ENCODE data around the gene HEATR5A.

Gene HEATR5A

DNA sequence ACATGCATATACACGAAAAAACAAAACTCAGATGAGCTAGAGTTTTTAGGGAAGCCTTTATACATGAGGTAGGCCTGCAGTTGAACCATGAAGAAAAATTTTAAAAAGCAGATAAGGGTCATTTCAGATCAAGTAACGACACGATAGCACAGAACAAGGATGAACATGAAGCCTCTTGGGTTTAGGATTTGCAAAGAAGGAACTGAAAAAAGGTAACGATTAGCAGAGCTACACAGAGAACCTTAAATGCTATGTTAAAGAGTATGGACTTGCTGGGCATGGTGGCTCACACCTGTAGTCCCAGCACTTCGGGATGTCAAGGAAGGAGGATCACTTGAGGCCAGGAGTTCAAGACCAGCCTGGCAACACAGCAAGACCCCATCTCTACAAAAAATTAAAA lies 116.7 kb downstream of the HEATR5A start:
- no peaks in the 10 kb centered on the region for H3K4me1 ChIP-seq (ENCODE audit: low read depth, poor library complexity, severe bottlenecking)

DNA sequence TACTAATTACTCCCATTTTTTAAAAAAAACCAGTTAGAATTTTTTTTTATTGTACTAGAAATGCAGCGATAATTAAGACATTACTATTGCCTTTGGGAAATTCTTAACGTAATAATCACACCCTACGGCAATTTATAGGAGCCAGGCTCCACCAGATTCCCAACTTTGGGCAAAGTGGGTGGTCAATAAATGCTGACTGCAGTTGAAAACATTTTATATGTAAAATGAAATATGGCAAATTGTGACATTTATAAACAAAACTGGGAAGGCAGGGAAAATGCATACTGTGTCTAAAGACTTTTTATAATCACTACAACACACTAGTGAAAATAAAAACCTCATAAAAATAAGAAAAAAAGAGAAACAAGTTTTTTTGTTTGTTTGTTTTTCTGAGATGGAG lies 119.5 kb downstream of the HEATR5A start:
- Histone ChIP-seq H3K4me2 (no peak overlapping the region), H2AFZ (ENCODE audit: low read depth) (no peak overlapping the region), H3K27ac (no peak overlapping the region), H3K79me2 (ENCODE audit: insufficient read depth, low read depth) (no peaks in the 10 kb centered on the region), H3K27me3 (ENCODE audit: insufficient read depth, low read depth) (no peaks in the 10 kb centered on the region), H3K9ac (no peak overlapping the region), H3K4me1 (ENCODE audit: low read depth, poor library complexity, severe bottlenecking) (peaks cover 6% of the 10 kb centered on the region), H3K4me3 (IDR thresholded peaks at IDR 0.05; ENCODE audit: insufficient read depth, low read depth, low read length) (no peak overlapping the region), H3K36me3 (ENCODE audit: insufficient read depth) (no peaks in the 10 kb centered on the region), H4K20me1 (ENCODE audit: insufficient read depth) (no peaks in the 10 kb centered on the region)
- TF ChIP-seq, protein P1, sequence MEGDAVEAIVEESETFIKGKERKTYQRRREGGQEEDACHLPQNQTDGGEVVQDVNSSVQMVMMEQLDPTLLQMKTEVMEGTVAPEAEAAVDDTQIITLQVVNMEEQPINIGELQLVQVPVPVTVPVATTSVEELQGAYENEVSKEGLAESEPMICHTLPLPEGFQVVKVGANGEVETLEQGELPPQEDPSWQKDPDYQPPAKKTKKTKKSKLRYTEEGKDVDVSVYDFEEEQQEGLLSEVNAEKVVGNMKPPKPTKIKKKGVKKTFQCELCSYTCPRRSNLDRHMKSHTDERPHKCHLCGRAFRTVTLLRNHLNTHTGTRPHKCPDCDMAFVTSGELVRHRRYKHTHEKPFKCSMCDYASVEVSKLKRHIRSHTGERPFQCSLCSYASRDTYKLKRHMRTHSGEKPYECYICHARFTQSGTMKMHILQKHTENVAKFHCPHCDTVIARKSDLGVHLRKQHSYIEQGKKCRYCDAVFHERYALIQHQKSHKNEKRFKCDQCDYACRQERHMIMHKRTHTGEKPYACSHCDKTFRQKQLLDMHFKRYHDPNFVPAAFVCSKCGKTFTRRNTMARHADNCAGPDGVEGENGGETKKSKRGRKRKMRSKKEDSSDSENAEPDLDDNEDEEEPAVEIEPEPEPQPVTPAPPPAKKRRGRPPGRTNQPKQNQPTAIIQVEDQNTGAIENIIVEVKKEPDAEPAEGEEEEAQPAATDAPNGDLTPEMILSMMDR (conservative IDR thresholded peaks at IDR 0.05; ENCODE audit: low read depth, low read length): no peak

More for the DNA sequence above, 116.7 kb downstream of the HEATR5A start:
- H3K36me3 ChIP-seq (ENCODE audit: insufficient read depth): no peaks in the 10 kb centered on the region
- H4K20me1 ChIP-seq (ENCODE audit: insufficient read depth): no peaks in the 10 kb centered on the region
- H3K27ac ChIP-seq: no peak overlapping the region
- H3K9ac ChIP-seq: no peak overlapping the region
- no peak overlapping the region for H3K4me2 ChIP-seq
- H2AFZ ChIP-seq (ENCODE audit: low read depth): no peak overlapping the region
- H3K4me3 ChIP-seq (IDR thresholded peaks at IDR 0.05; ENCODE audit: insufficient read depth, low read depth, low read length): no peak overlapping the region
- H3K27me3 ChIP-seq (ENCODE audit: insufficient read depth, low read depth): no peaks in the 10 kb centered on the region
- H3K79me2 ChIP-seq (ENCODE audit: insufficient read depth, low read depth): no peaks in the 10 kb centered on the region
- TF ChIP-seq, protein P1 (conservative IDR thresholded peaks at IDR 0.05; ENCODE audit: low read depth, low read length): no peak

DNA sequence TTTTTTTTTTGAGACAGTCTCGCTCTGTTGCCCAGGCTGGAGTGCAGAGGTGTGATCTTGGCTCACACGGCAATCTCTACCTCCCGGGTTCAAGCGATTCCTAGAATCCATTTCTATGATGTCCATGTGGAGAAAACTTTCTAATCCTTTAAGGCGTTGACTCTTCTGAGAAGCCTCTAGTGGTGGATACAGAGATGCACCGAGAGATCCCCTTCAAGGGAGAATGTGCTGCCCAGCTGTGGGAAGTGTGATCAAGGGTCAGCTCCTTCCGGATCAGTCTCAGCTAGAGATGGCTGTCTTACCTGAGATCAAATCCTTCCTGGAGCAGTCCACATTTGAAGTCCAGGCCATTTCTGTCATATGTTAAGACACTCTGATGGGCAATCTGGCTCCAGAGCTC lies 120.1 kb downstream of the HEATR5A start:
- H3K4me2 ChIP-seq: no peak overlapping the region
- no peaks in the 10 kb centered on the region for H4K20me1 ChIP-seq (ENCODE audit: insufficient read depth)
- no peaks in the 10 kb centered on the region for H3K79me2 ChIP-seq (ENCODE audit: insufficient read depth, low read depth)
- no peak overlapping the region for H2AFZ ChIP-seq (ENCODE audit: low read depth)
- no peak overlapping the region for H3K9ac ChIP-seq
- no peak overlapping the region for H3K27ac ChIP-seq
- TF ChIP-seq, protein P1 (conservative IDR thresholded peaks at IDR 0.05; ENCODE audit: low read depth, low read length): no peak
- no peaks in the 10 kb centered on the region for H3K36me3 ChIP-seq (ENCODE audit: insufficient read depth)
- H3K4me3 ChIP-seq (IDR thresholded peaks at IDR 0.05; ENCODE audit: insufficient read depth, low read depth, low read length): no peak overlapping the region
- H3K27me3 ChIP-seq (ENCODE audit: insufficient read depth, low read depth): no peaks in the 10 kb centered on the region
- H3K4me1 ChIP-seq (ENCODE audit: low read depth, poor library complexity, severe bottlenecking): peaks cover 6% of the 10 kb centered on the region

DNA sequence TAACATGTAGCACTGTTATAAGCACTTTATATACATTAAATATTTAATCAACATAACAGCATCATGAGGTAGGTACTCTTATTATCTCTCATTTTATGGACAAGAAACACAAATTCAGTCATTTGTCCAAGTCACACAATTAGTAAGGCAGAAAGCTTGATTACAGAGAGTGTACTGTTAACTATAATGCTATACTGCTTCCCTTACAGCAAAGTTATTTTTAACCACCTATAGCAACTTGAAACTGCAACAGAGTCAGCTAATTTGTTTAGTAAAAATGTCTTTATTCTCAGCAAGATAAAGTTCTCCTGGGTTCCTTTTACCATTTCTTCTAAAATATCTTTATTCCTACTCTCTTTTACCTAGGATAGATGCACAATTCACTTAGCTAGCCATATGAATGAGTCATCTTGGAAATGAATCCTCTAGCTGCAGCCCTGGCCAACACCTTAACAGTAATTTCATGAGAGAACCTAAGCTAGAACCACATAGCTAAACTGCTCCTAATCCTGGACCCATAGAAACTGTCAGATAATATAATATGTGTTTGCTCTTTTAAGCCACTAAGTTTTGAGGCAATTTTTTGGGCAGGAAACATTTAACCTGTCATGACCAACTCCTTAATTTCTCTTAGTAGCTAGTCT lies 122.5 kb downstream of the HEATR5A start:
- no peaks in the 10 kb centered on the region for H3K27me3 ChIP-seq (ENCODE audit: insufficient read depth, low read depth)
- no peak overlapping the region for H3K9ac ChIP-seq
- no peak overlapping the region for H3K4me3 ChIP-seq (IDR thresholded peaks at IDR 0.05; ENCODE audit: insufficient read depth, low read depth, low read length)
- no peak overlapping the region for H3K4me2 ChIP-seq
- H3K79me2 ChIP-seq (ENCODE audit: insufficient read depth, low read depth): no peaks in the 10 kb centered on the region
- peaks cover 6% of the 10 kb centered on the region for H3K4me1 ChIP-seq (ENCODE audit: low read depth, poor library complexity, severe bottlenecking)
- TF ChIP-seq, protein P1 (conservative IDR thresholded peaks at IDR 0.05; ENCODE audit: low read depth, low read length): no peak
- H3K36me3 ChIP-seq (ENCODE audit: insufficient read depth): no peaks in the 10 kb centered on the region
- no peak overlapping the region for H2AFZ ChIP-seq (ENCODE audit: low read depth)
- H3K27ac ChIP-seq: no peak overlapping the region
- no peaks in the 10 kb centered on the region for H4K20me1 ChIP-seq (ENCODE audit: insufficient read depth)

All from KMS-11 (cell line).